Natural killer cell treated with Interleukin-12 subunit alpha and Interleukin-12 subunit beta and Interleukin-15 and Interleukin-18, amount 100 ng/mL, for 72 hours (primary cell): ENCODE data around the gene BIK. TPM values are rescaled to one million over a fixed set of nuclear protein-coding genes. Genes with fewer than 3 reads are reported as not detected.

Experiments
- ATAC-seq, 2 donors: fragments of 150-1000 bp; cut with Tn5 transposase in 1 of 2; sonication (Bioruptor Pico), chemical (Tn5 transposase) in 1 of 2; 2 replicates each; pipeline ENCODE4 v1.10.0; 2021
- DNase-seq: peaks from one replicate; pipeline ENCODE4 v3.0.0; 2022; ENCODE audit warnings: low spot score
- H3K27ac Mint-ChIP-seq, 2 donors: 1 replicate in 1 of 2; 2 replicates in 1 of 2; pipeline ENCODE4 v1.8.0; 2022; ENCODE audit warnings: mixed read lengths in 2 of 2, mild to moderate bottlenecking in 1 of 2, moderate library complexity in 1 of 2
- H3K27me3 Mint-ChIP-seq, 2 donors: 1 replicate in 1 of 2; 2 replicates in 1 of 2; pipeline ENCODE4 v1.8.0; 2022; ENCODE audit warnings: mixed read lengths in 2 of 2
- H3K36me3 Mint-ChIP-seq: one replicate; pipeline ENCODE4 v1.8.0; 2022; ENCODE audit warnings: mixed read lengths
- H3K4me1 Mint-ChIP-seq, 2 donors: 1 replicate in 1 of 2; 2 replicates in 1 of 2; pipeline ENCODE4 v1.8.0; 2022; ENCODE audit warnings: low read depth in 2 of 2, mixed read lengths in 2 of 2, mild to moderate bottlenecking in 1 of 2
- H3K4me3 Mint-ChIP-seq: one replicate; pipeline ENCODE4 v1.8.0; 2022; ENCODE audit warnings: mixed read lengths
- H3K9me3 Mint-ChIP-seq: 2 replicates; pipeline ENCODE4 v1.8.0; 2022; ENCODE audit warnings: mixed read lengths
- total RNA-seq, 2 donors: library from RNA; stranded (reverse); gene quantifications; one replicate each; pipeline ENCODE4 v1.2.3, GENCODE V29; 2022

Gene BIK, protein sequence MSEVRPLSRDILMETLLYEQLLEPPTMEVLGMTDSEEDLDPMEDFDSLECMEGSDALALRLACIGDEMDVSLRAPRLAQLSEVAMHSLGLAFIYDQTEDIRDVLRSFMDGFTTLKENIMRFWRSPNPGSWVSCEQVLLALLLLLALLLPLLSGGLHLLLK
- not detected for total RNA-seq

GRCh38 chr22:43110444-43110926 is at the start of gene BIK:
Gene BIK, plus strand, starts transcription at chr22:43110750. Its CDS starts 13,273 bp downstream, at chr22:43124023.
- ATAC-seq (peak; percentile 60 to 68), DNase-seq (no peak)
- H3K4me3 Mint-ChIP-seq, result peak within 1 kb of the TSS; percentile 69
- H3K36me3 Mint-ChIP-seq, result no peaks in the 10 kb centered on the region
- H3K27ac Mint-ChIP-seq, result no peak within 1 kb of the TSS
- H3K27me3 Mint-ChIP-seq, result peaks cover 0 to 7% of the 10 kb centered on the region in 2 donors
- peaks cover 0 to 3% of the 10 kb centered on the region in 2 donors for H3K4me1 Mint-ChIP-seq
- no peaks in the 10 kb centered on the region for H3K9me3 Mint-ChIP-seq

- H3K27ac Mint-ChIP-seq, result no peak overlapping the region
- DNase-seq (no peak), ATAC-seq (no peak)
- no peaks in the 10 kb centered on the region for H3K36me3 Mint-ChIP-seq
- H3K4me1 Mint-ChIP-seq, result peaks cover 5 to 6% of the 10 kb centered on the region in 2 donors
- no peak overlapping the region for H3K4me3 Mint-ChIP-seq
- no peaks in the 10 kb centered on the region for H3K27me3 Mint-ChIP-seq
- H3K9me3 Mint-ChIP-seq, result no peaks in the 10 kb centered on the region
Measured at GRCh38 chr22:43066134-43066533, 44.4 kb upstream of the BIK start.

GRCh38 chr22:43066844-43067385 is 43.6 kb upstream of the BIK start:
- Mint-ChIP-seq H3K27me3 (no peaks in the 10 kb centered on the region), H3K36me3 (no peaks in the 10 kb centered on the region), H3K4me3 (no peak overlapping the region), H3K9me3 (no peaks in the 10 kb centered on the region), H3K4me1 (peaks cover 5 to 6% of the 10 kb centered on the region in 2 donors), H3K27ac (no peak overlapping the region)
- DNase-seq, result no peak
- no peak for ATAC-seq

DNA sequence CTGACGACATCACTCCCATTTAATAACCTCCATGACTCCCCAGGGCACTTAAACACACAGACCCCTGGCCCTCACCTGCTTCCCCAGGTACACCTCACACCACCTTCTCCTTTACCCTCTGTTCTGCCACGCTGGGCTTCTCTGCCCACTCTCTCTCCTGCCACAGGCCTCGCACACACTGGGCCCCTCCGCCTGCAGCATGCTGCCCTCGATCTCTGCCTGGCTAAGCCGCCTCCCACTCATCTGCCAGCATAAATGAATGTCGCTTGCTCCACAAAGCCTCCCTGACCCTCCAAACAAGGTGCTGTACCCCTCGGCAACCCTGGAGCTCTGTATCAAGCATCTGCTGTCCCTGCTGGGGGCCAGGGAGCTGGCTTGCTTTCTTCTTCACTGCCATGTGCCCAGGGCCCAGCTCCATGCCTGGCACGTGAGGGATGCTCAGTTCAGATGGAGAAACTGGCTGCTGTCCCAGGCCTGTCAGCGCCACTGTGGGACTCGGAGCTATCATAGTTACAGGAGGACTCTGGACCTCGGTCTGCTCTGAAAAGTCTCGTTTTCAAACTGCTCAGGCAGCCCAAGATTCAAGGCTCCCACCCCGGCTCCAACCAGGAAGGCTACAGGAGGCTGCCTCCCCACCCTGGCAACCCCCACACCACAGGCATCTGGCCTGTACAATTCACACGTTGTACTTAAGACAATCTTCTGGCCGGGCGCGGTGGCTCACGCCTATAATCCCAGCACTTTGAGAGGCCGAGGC is 33.3 kb upstream of the BIK start:
- Mint-ChIP-seq H3K4me1 (peaks cover 6 to 8% of the 10 kb centered on the region in 2 donors), H3K27me3 (no peaks in the 10 kb centered on the region), H3K9me3 (no peaks in the 10 kb centered on the region), H3K36me3 (no peaks in the 10 kb centered on the region), H3K27ac (no peak overlapping the region), H3K4me3 (no peak overlapping the region)
- DNase-seq, result no peak
- ATAC-seq, result no peak

DNA sequence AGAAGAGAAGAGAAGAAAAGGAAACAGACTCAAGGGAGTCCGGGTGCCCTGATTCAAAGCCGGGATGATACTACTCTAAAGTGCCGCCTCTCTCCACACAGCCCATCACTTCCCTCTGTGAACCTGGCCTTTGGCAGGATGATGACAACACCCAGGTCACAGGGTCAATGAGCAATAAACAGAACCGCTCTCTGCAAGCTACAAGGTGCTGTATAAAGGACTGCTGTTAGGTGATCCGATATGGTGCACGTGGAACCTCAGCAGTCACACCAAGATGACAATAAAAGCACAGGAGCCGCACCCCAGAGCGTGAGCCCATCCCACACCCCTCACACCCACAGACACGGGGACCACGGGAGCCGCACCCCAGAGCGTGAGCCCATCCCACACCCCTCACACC is 32.0 kb upstream of the BIK start:
- Mint-ChIP-seq H3K4me1 (peaks cover 6 to 8% of the 10 kb centered on the region in 2 donors), H3K4me3 (no peak overlapping the region), H3K9me3 (no peaks in the 10 kb centered on the region), H3K27me3 (no peaks in the 10 kb centered on the region), H3K27ac (no peak overlapping the region), H3K36me3 (no peaks in the 10 kb centered on the region)
- DNase-seq (no peak), ATAC-seq (no peak)

GRCh38 chr22:43079742-43080141 is 30.8 kb upstream of the BIK start:
- no peak overlapping the region for H3K27ac Mint-ChIP-seq

DNA sequence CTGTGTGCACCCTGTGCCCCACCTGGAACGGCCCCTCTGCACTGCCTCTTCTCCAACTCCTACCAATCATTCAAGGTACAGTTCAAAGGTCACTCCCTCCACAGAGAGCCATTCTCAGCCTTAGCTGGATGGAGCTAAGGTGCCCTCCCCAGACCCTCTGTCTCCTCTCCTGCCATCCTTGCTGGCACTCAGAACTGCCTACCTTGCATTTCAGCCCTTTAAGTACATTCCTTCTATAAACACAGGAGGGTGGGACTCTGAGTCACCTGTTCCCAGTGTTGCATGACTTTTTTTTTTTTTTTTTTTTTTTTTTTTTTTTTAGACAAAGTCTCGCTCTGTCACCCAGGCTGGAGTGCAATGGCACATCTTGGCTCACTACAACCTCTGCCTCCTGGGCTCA is 29.9 kb upstream of the BIK start:
- DNase-seq, result no peak
- Mint-ChIP-seq H3K9me3 (no peaks in the 10 kb centered on the region), H3K27ac (no peak overlapping the region), H3K4me3 (no peak overlapping the region), H3K36me3 (no peaks in the 10 kb centered on the region), H3K27me3 (no peaks in the 10 kb centered on the region), H3K4me1 (peaks cover 11 to 12% of the 10 kb centered on the region in 2 donors)
- ATAC-seq, result no peak

More at GRCh38 chr22:43079742-43080141, 30.8 kb upstream of the BIK start:
- Mint-ChIP-seq H3K4me1 (peaks cover 6 to 8% of the 10 kb centered on the region in 2 donors), H3K27me3 (no peaks in the 10 kb centered on the region), H3K9me3 (no peaks in the 10 kb centered on the region), H3K4me3 (no peak overlapping the region), H3K36me3 (no peaks in the 10 kb centered on the region)
- ATAC-seq (no peak), DNase-seq (no peak)

DNA sequence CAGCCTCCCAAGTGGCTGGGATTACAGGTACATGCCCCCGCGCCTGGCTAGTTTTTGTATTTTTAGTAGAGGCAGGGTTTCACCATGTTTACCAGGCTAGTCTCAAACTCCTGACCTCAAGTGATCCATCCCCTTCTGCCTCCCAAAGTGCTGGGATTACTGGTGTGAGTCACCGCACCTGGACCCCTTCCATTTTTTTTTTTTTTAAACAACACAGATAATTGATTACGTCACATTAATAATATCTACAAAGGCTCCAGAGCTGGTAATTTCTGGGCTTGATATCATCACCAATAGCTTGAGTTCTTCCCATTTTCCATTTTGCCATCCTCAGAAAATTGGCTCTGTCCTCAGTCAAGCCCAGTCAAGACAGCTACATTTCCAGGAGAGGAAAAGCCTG is 28.6 kb upstream of the BIK start:
- no peaks in the 10 kb centered on the region for H3K9me3 Mint-ChIP-seq
- H3K27ac Mint-ChIP-seq, result no peak overlapping the region
- H3K27me3 Mint-ChIP-seq, result no peaks in the 10 kb centered on the region
- no peak for ATAC-seq
- DNase-seq, result no peak
- H3K36me3 Mint-ChIP-seq, result no peaks in the 10 kb centered on the region
- no peak overlapping the region for H3K4me3 Mint-ChIP-seq
- H3K4me1 Mint-ChIP-seq, result peaks cover 22 to 24% of the 10 kb centered on the region in 2 donors

- ATAC-seq (no peak), DNase-seq (no peak)
- peaks cover 23 to 27% of the 10 kb centered on the region in 2 donors for H3K4me1 Mint-ChIP-seq
- no peaks in the 10 kb centered on the region for H3K9me3 Mint-ChIP-seq
- H3K36me3 Mint-ChIP-seq, result no peaks in the 10 kb centered on the region
- peak overlapping the region in 1 of 2 donors; percentile 59 for H3K27ac Mint-ChIP-seq
- H3K27me3 Mint-ChIP-seq, result no peaks in the 10 kb centered on the region
- H3K4me3 Mint-ChIP-seq, result peak overlapping the region; percentile 4
Measured at GRCh38 chr22:43085658-43086606, 24.6 kb upstream of the BIK start.

GRCh38 chr22:43088627-43088983 is 21.9 kb upstream of the BIK start:
- ATAC-seq (peak in 1 of 2 donors; percentile 0), DNase-seq (no peak)
- H3K4me1 Mint-ChIP-seq, result peaks cover 23 to 27% of the 10 kb centered on the region in 2 donors
- no peaks in the 10 kb centered on the region for H3K36me3 Mint-ChIP-seq
- H3K9me3 Mint-ChIP-seq, result no peaks in the 10 kb centered on the region
- H3K27me3 Mint-ChIP-seq, result no peaks in the 10 kb centered on the region
- peak overlapping the region; percentile 92 for H3K4me3 Mint-ChIP-seq
- H3K27ac Mint-ChIP-seq, result peak overlapping the region; percentile 63 to 83

GRCh38 chr22:43088984-43089717 is 21.4 kb upstream of the BIK start, which contains the start of gene TTLL1:
Gene TTLL1, minus strand, starts transcription at chr22:43089391. Its CDS starts 13,805 bp downstream, at chr22:43075586.
- Mint-ChIP-seq H3K4me3 (peak within 1 kb of the TSS; percentile 92), H3K4me1 (peaks cover 23 to 27% of the 10 kb centered on the region in 2 donors), H3K36me3 (no peaks in the 10 kb centered on the region), H3K27me3 (no peaks in the 10 kb centered on the region), H3K27ac (peak within 1 kb of the TSS; percentile 63 to 83), H3K9me3 (no peaks in the 10 kb centered on the region)
- peak; percentile 90 for DNase-seq
- ATAC-seq, result peak; percentile 94 to 96

DNA sequence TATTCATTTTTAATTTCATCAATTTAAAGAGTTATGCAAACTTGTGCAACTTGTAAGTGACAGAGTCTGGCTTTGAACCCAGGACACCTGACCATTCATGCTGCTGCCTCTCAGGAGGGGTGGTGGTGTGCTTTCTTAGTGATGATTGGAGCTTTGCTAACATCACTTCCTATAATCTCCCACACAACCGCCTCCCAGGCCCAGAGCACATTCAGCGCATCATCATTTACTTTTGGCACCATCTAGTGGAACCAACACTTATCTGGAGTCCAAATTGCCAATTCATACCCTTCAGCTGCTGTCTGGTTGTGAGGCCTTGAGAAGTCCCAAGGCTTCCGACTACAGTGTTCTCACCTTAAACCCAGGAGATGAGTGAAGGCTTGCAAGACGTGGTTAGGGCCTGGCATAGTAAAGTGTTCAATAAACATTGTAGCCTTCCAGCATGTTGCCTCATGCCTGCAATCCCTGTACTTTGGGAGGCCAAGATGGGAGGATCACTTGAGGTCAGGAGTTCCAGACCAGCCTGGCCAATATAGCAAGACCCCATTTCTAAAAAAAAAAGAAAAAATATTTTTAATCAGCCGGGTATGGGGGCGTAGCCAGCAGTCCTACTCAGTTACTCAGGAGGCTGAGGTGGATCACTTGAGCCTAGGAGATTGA is 20.3 kb upstream of the BIK start:
- no peaks in the 10 kb centered on the region for H3K9me3 Mint-ChIP-seq
- no peak overlapping the region for H3K27ac Mint-ChIP-seq
- H3K4me3 Mint-ChIP-seq, result peak overlapping the region; percentile 60
- ATAC-seq (peak in 1 of 2 donors; percentile 22), DNase-seq (no peak)
- no peaks in the 10 kb centered on the region for H3K27me3 Mint-ChIP-seq
- H3K4me1 Mint-ChIP-seq, result peaks cover 23 to 26% of the 10 kb centered on the region in 2 donors
- H3K36me3 Mint-ChIP-seq, result peaks cover under 1% of the 10 kb centered on the region
